Cerebellar nuclear complex (tissue), 1 donor: ENCODE results near the gene ID4.

ENCODE experiments used
- DNase-seq, 2 experiments: peaks; one replicate each; lab custom pipeline; 2025; lab: John Stamatoyannopoulos, UW

ID4 gene

GRCh38 chr6:19836799-19837510, at the start of gene ID4:
Gene ID4 (plus strand): TSS chr6:19837370. CDS start chr6:19837755, 385 bp downstream.
- DNase-seq: peak in 1 of 2 experiments; percentile 1

- DNase-seq: no peak
These were observed 48.5 kb upstream of the ID4 start for GRCh38 chr6:19788686-19789085.

- no peak for DNase-seq
These were observed 47.9 kb upstream of the ID4 start for GRCh38 chr6:19789100-19789803.

- no peak for DNase-seq
These were observed 45.9 kb upstream of the ID4 start for GRCh38 chr6:19791267-19791666.

GRCh38 chr6:19795211-19795610, 42.0 kb upstream of the ID4 start:
- DNase-seq: no peak

- no peak for DNase-seq
These were observed 40.7 kb upstream of the ID4 start for GRCh38 chr6:19796452-19796851.

GRCh38 chr6:19798362-19798761, 38.8 kb upstream of the ID4 start:
- no peak for DNase-seq

- no peak for DNase-seq
These were observed 34.5 kb upstream of the ID4 start for GRCh38 chr6:19802656-19803055.

- DNase-seq: no peak
These were observed 33.6 kb upstream of the ID4 start for GRCh38 chr6:19803331-19804204.

GRCh38 chr6:19804205-19805128, 32.7 kb upstream of the ID4 start:
- DNase-seq: no peak

- DNase-seq: no peak
These were observed 32.1 kb upstream of the ID4 start for GRCh38 chr6:19805129-19805481.

GRCh38 chr6:19806971-19807396, 30.2 kb upstream of the ID4 start:
- DNase-seq: no peak

GRCh38 chr6:19811397-19812079, 25.6 kb upstream of the ID4 start:
- DNase-seq: no peak

GRCh38 chr6:19812512-19813119, 24.6 kb upstream of the ID4 start:
- no peak for DNase-seq

- no peak for DNase-seq
These were observed 18.4 kb upstream of the ID4 start for GRCh38 chr6:19818805-19819204.

- no peak for DNase-seq
These were observed 12.9 kb upstream of the ID4 start for GRCh38 chr6:19824058-19824807.

GRCh38 chr6:19827247-19827646, 9.9 kb upstream of the ID4 start:
- no peak for DNase-seq

- no peak for DNase-seq
These were observed 9.3 kb upstream of the ID4 start for GRCh38 chr6:19827903-19828302.

GRCh38 chr6:19830171-19830570, 7.0 kb upstream of the ID4 start:
- DNase-seq: no peak

- no peak for DNase-seq
These were observed 5.8 kb upstream of the ID4 start for GRCh38 chr6:19831358-19831757.
